Astrocyte (in vitro differentiated cells and primary cell): ENCODE data around the gene PRR5L. TPM values are rescaled to one million over a fixed set of nuclear protein-coding genes. Genes with fewer than 3 reads are reported as not detected.
A peak's percentile ranks its signal among the peaks of the same experiment; 100 is the strongest.

Experiments
- DNase-seq: peaks from one replicate; pipeline ENCODE4 v3.0.0-alpha.2; 2010; ENCODE audit warnings: low read depth
- FAIRE-seq: peaks from 2 replicates; lab custom pipeline; 2011; peaks lifted over from hg19 to GRCh38; lab: Jason Lieb, UNC
- H2AFZ ChIP-seq: 2 replicates; pipeline ENCODE4 v1.6.0; 2012; ENCODE audit warnings: low read depth, low read length, inconsistent platforms
- H3K27ac ChIP-seq: 2 replicates; pipeline ENCODE4 v1.5.1; 2011; ENCODE audit warnings: low read depth, low read length, inconsistent platforms
- H3K27me3 ChIP-seq: 2 replicates; pipeline ENCODE4 v1.6.0; 2011; ENCODE audit warnings: low read length, inconsistent platforms; ENCODE audit not compliant: insufficient read depth
- H3K36me3 ChIP-seq: 2 replicates; pipeline ENCODE4 v1.5.1; 2011; ENCODE audit warnings: low read length, inconsistent platforms; ENCODE audit not compliant: insufficient read depth
- H3K4me1 ChIP-seq: 2 replicates; pipeline ENCODE4 v1.5.1; 2011; ENCODE audit warnings: low read length, inconsistent platforms; ENCODE audit not compliant: insufficient read depth
- H3K4me2 ChIP-seq: 2 replicates; pipeline ENCODE4 v1.6.0; 2012; ENCODE audit warnings: low read length, inconsistent platforms
- H3K4me3 ChIP-seq: 2 replicates; pipeline ENCODE4 v1.5.1; 2011; ENCODE audit warnings: low read depth, mild to moderate bottlenecking, low read length, inconsistent platforms; ENCODE audit not compliant: insufficient read depth
- H3K79me2 ChIP-seq: 2 replicates; pipeline ENCODE4 v1.6.0; 2012; ENCODE audit warnings: mild to moderate bottlenecking, low read length, inconsistent platforms; ENCODE audit not compliant: insufficient read depth
- H3K9ac ChIP-seq: 2 replicates; pipeline ENCODE4 v1.6.0; 2012; ENCODE audit warnings: mild to moderate bottlenecking, low read length, inconsistent platforms
- H3K9me3 ChIP-seq: 2 replicates; pipeline ENCODE4 v1.5.1; 2012; ENCODE audit warnings: low read depth, mild to moderate bottlenecking, low read length, inconsistent platforms; ENCODE audit not compliant: insufficient read depth
- H4K20me1 ChIP-seq: 2 replicates; pipeline ENCODE4 v1.6.0; 2012; ENCODE audit warnings: low read length, inconsistent platforms; ENCODE audit not compliant: insufficient read depth
- H3K27ac Mint-ChIP-seq: one replicate; pipeline ENCODE4 v1.8.0; 2021; ENCODE audit warnings: mild to moderate bottlenecking, mixed read lengths; ENCODE audit not compliant: unreplicated experiment
- H3K27me3 Mint-ChIP-seq: one replicate; pipeline ENCODE4 v1.8.0; 2021; ENCODE audit warnings: low read depth, mixed read lengths; ENCODE audit not compliant: unreplicated experiment
- H3K36me3 Mint-ChIP-seq: one replicate; pipeline ENCODE4 v1.8.0; 2021; ENCODE audit warnings: low read depth, mixed read lengths; ENCODE audit not compliant: unreplicated experiment
- H3K4me1 Mint-ChIP-seq: one replicate; pipeline ENCODE4 v1.8.0; 2021; ENCODE audit warnings: low read depth, mixed read lengths; ENCODE audit not compliant: unreplicated experiment
- H3K4me3 Mint-ChIP-seq: one replicate; pipeline ENCODE4 v1.8.0; 2021; ENCODE audit warnings: mild to moderate bottlenecking, moderate library complexity, mixed read lengths; ENCODE audit not compliant: unreplicated experiment
- H3K9me3 Mint-ChIP-seq: one replicate; pipeline ENCODE4 v1.8.0; 2021; ENCODE audit warnings: mild to moderate bottlenecking, mixed read lengths; ENCODE audit not compliant: unreplicated experiment
- EZH2 ChIP-seq: IDR thresholded peaks from 2 replicates; pipeline ENCODE4 v1.6.1; 2012; ENCODE audit warnings: mild to moderate bottlenecking, low read length, inconsistent platforms; ENCODE audit not compliant: insufficient read depth
- total RNA-seq: library from RNA; stranded (reverse); gene quantifications from 2 replicates; pipeline ENCODE4 v1.2.1, GENCODE V29; 2021
- TF ChIP-seq, protein P1 (sequence below): IDR thresholded peaks from 2 replicates; pipeline ENCODE4 v1.5.1; 2011; ENCODE audit warnings: low read depth, mild to moderate bottlenecking, inconsistent platforms, low read length, moderate library complexity; ENCODE audit not compliant: insufficient read depth

PRR5L gene
- total RNA-seq, 1 donor from 2014 or later: 55.6 TPM

- no peak overlapping the region for H3K4me3 ChIP-seq
- no peak overlapping the region for H3K27ac ChIP-seq
- H3K4me1 Mint-ChIP-seq: peaks cover 17% of the 10 kb centered on the region
- no peaks in the 10 kb centered on the region for H3K27me3 Mint-ChIP-seq
- peaks cover 33% of the 10 kb centered on the region for H3K36me3 ChIP-seq
- H3K27ac Mint-ChIP-seq: no peak overlapping the region
- H4K20me1 ChIP-seq: no peaks in the 10 kb centered on the region
- H3K9me3 Mint-ChIP-seq: no peaks in the 10 kb centered on the region
- no peak for FAIRE-seq
- no peak for DNase-seq
- H3K36me3 Mint-ChIP-seq: peaks cover 67% of the 10 kb centered on the region
- no peak overlapping the region for H3K4me3 Mint-ChIP-seq
- no peak overlapping the region for H3K9ac ChIP-seq
- H3K4me1 ChIP-seq: peaks cover 11% of the 10 kb centered on the region
- H3K79me2 ChIP-seq: no peaks in the 10 kb centered on the region
- no peak overlapping the region for H3K4me2 ChIP-seq
- TF ChIP-seq EZH2: no peak
- TF ChIP-seq, protein P1, sequence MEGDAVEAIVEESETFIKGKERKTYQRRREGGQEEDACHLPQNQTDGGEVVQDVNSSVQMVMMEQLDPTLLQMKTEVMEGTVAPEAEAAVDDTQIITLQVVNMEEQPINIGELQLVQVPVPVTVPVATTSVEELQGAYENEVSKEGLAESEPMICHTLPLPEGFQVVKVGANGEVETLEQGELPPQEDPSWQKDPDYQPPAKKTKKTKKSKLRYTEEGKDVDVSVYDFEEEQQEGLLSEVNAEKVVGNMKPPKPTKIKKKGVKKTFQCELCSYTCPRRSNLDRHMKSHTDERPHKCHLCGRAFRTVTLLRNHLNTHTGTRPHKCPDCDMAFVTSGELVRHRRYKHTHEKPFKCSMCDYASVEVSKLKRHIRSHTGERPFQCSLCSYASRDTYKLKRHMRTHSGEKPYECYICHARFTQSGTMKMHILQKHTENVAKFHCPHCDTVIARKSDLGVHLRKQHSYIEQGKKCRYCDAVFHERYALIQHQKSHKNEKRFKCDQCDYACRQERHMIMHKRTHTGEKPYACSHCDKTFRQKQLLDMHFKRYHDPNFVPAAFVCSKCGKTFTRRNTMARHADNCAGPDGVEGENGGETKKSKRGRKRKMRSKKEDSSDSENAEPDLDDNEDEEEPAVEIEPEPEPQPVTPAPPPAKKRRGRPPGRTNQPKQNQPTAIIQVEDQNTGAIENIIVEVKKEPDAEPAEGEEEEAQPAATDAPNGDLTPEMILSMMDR: no peak
- no peaks in the 10 kb centered on the region for H3K9me3 ChIP-seq
- H3K27me3 ChIP-seq: no peaks in the 10 kb centered on the region
- H2AFZ ChIP-seq: no peak overlapping the region
Measured at GRCh38 chr11:36402568-36403170, 106.6 kb downstream of the PRR5L start.

- Histone ChIP-seq H3K9me3 (no peaks in the 10 kb centered on the region), H3K27ac (no peak overlapping the region), H3K27me3 (no peaks in the 10 kb centered on the region), H3K4me1 (peaks cover 9% of the 10 kb centered on the region), H3K9ac (no peak overlapping the region), H2AFZ (no peak overlapping the region), H3K36me3 (peaks cover 33% of the 10 kb centered on the region), H3K4me3 (no peak overlapping the region), H3K4me2 (no peak overlapping the region), H4K20me1 (no peaks in the 10 kb centered on the region), H3K79me2 (no peaks in the 10 kb centered on the region)
- Mint-ChIP-seq H3K4me1 (peaks cover 16% of the 10 kb centered on the region), H3K4me3 (no peak overlapping the region), H3K36me3 (peaks cover 61% of the 10 kb centered on the region), H3K27ac (no peak overlapping the region), H3K27me3 (no peaks in the 10 kb centered on the region), H3K9me3 (no peaks in the 10 kb centered on the region)
- TF ChIP-seq EZH2: no peak
- TF ChIP-seq, protein P1: no peak
- DNase-seq (peak; percentile 46), FAIRE-seq (no peak)
Measured at GRCh38 chr11:36403661-36404060, 107.6 kb downstream of the PRR5L start.

DNA sequence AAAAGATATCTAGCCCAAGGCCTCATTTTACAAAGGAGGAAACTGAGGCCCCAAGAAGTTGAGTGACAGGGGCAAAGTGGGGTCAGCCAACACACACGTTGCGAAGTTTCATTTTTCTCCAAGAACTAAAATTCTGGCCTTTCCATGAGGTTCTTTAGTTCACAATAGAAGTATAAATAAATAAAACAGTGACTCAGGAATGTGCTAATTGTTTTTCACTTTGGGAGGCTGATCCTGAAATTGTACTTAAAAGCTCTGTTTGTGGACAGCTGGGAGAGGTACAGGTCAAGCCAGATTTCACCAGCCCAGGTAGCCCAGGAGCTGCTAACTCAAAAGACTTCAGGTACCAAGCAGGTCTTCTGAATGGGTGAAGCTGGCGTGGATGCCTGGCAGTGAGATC is 108.7 kb downstream of the PRR5L start:
- DNase-seq (peak; percentile 48), FAIRE-seq (no peak)

More for the DNA sequence above, 108.7 kb downstream of the PRR5L start:
- Histone ChIP-seq H3K36me3 (peaks cover 29% of the 10 kb centered on the region), H3K27me3 (no peaks in the 10 kb centered on the region), H4K20me1 (no peaks in the 10 kb centered on the region), H3K4me1 (peaks cover 18% of the 10 kb centered on the region), H3K4me2 (no peak overlapping the region), H3K79me2 (no peaks in the 10 kb centered on the region), H3K27ac (no peak overlapping the region), H2AFZ (no peak overlapping the region), H3K9ac (no peak overlapping the region), H3K4me3 (no peak overlapping the region), H3K9me3 (no peaks in the 10 kb centered on the region)
- no peak overlapping the region for H3K27ac Mint-ChIP-seq
- no peaks in the 10 kb centered on the region for H3K27me3 Mint-ChIP-seq
- peaks cover 56% of the 10 kb centered on the region for H3K36me3 Mint-ChIP-seq
- H3K9me3 Mint-ChIP-seq: no peaks in the 10 kb centered on the region
- H3K4me1 Mint-ChIP-seq: peaks cover 27% of the 10 kb centered on the region
- TF ChIP-seq, protein P1: no peak
- TF ChIP-seq EZH2: no peak
- H3K4me3 Mint-ChIP-seq: no peak overlapping the region
